Measurements from ENCODE around the gene STARD10. TPM values are rescaled to one million over a fixed set of nuclear protein-coding genes. Genes with fewer than 3 reads are reported as not detected.
A peak's percentile ranks its signal among the peaks of the same experiment; 100 is the strongest.

The STARD10 gene
- total and polyA plus RNA-seq, 4 donors, result 70.5 to 328 (median 232) TPM

GRCh38 chr11:72808331-72808798 lies 14.5 kb upstream of the STARD10 start:
- H3K4me1 ChIP-seq (ENCODE audit: control insufficient read depth in 4 of 4, insufficient read depth in 4 of 4, low read length in 3 of 4), result peaks cover 4 to 20% (median 15%) of the 10 kb centered on the region in 4 donors
- no peak for DNase-seq (ENCODE audit: low spot score)
- H3K27me3 ChIP-seq (ENCODE audit: control insufficient read depth in 4 of 4, insufficient read depth in 4 of 4, low read length in 3 of 4), result no peaks in the 10 kb centered on the region
- TF ChIP-seq MAX (IDR thresholded peaks at IDR 0.05) (no peak), FOXA1 (IDR thresholded peaks at IDR 0.05) (no peak), EGR1 (IDR thresholded peaks at IDR 0.05; ENCODE audit: low read depth in 2 of 2) (no peak)
- WGBS, result 95% methylated on average over 4 of the region's 4 CpGs
- peak overlapping the region in 1 of 2 donors; percentile 32 for H3K27ac ChIP-seq (ENCODE audit: low read depth in 1 of 2, low read length in 2 of 2)
- peak overlapping the region in 1 of 2 donors; percentile 14 for H3K9ac ChIP-seq (ENCODE audit: low read depth in 1 of 2, low read length in 2 of 2)
- no peak overlapping the region for H3K4me3 ChIP-seq (ENCODE audit: low read depth in 1 of 3, low read length in 3 of 3)
- H3K36me3 ChIP-seq (ENCODE audit: control insufficient read depth in 4 of 4, insufficient read depth in 3 of 4, low read depth in 1 of 4, low read length in 3 of 4), result no peaks in the 10 kb centered on the region
- H3K9me3 ChIP-seq (ENCODE audit: control insufficient read depth in 4 of 4, low read length in 3 of 4), result no peaks in the 10 kb centered on the region

DNA sequence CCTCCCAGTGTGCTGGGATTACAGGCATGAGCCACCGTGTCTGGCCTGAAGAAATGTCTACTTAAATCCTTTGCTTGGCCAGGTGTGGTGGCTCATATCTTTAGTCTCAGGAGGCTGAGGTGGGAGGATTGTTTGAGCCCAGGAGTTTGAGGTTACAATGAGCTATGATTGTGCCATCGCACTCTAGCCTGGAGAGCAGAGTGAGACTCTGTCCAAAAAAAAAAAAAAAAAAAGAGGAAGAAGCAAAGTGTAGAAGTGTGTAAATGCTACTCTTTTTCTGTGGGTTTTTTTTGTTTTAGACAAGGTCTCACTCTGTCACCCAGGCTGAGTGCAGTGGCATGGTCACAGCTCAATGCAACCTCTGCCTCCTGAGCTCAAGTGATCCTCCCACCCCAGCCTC lies 13.9 kb upstream of the STARD10 start:
- WGBS, result 62% methylated on average over 2 of the region's 2 CpGs
- DNase-seq (ENCODE audit: low spot score), result no peak
- peak overlapping the region; percentile 44 to 66 for H3K27ac ChIP-seq (ENCODE audit: low read depth in 1 of 2, low read length in 2 of 2)
- no peaks in the 10 kb centered on the region for H3K9me3 ChIP-seq (ENCODE audit: control insufficient read depth in 4 of 4, low read length in 3 of 4)
- peaks cover 4 to 14% (median 9%) of the 10 kb centered on the region in 4 donors for H3K4me1 ChIP-seq (ENCODE audit: control insufficient read depth in 4 of 4, insufficient read depth in 4 of 4, low read length in 3 of 4)
- TF ChIP-seq, protein P1, sequence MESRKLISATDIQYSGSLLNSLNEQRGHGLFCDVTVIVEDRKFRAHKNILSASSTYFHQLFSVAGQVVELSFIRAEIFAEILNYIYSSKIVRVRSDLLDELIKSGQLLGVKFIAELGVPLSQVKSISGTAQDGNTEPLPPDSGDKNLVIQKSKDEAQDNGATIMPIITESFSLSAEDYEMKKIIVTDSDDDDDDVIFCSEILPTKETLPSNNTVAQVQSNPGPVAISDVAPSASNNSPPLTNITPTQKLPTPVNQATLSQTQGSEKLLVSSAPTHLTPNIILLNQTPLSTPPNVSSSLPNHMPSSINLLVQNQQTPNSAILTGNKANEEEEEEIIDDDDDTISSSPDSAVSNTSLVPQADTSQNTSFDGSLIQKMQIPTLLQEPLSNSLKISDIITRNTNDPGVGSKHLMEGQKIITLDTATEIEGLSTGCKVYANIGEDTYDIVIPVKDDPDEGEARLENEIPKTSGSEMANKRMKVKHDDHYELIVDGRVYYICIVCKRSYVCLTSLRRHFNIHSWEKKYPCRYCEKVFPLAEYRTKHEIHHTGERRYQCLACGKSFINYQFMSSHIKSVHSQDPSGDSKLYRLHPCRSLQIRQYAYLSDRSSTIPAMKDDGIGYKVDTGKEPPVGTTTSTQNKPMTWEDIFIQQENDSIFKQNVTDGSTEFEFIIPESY (IDR thresholded peaks at IDR 0.05), result no peak
- TF ChIP-seq YY1 (IDR thresholded peaks at IDR 0.05), result no peak
- no peak for TF ChIP-seq EGR1 (IDR thresholded peaks at IDR 0.05; ENCODE audit: low read depth in 2 of 2)
- H3K27me3 ChIP-seq (ENCODE audit: control insufficient read depth in 4 of 4, insufficient read depth in 4 of 4, low read length in 3 of 4), result no peaks in the 10 kb centered on the region
- no peaks in the 10 kb centered on the region for H3K36me3 ChIP-seq (ENCODE audit: control insufficient read depth in 4 of 4, insufficient read depth in 3 of 4, low read depth in 1 of 4, low read length in 3 of 4)
- no peak overlapping the region for H3K4me3 ChIP-seq (ENCODE audit: low read depth in 1 of 3, low read length in 3 of 3)
- H3K9ac ChIP-seq (ENCODE audit: low read depth in 1 of 2, low read length in 2 of 2), result no peak overlapping the region

- no peak for DNase-seq (ENCODE audit: low spot score)
- Histone ChIP-seq H3K4me1 (ENCODE audit: control insufficient read depth in 4 of 4, insufficient read depth in 4 of 4, low read length in 3 of 4) (peaks cover 4 to 14% (median 6%) of the 10 kb centered on the region in 4 donors), H3K27ac (ENCODE audit: low read depth in 1 of 2, low read length in 2 of 2) (peak overlapping the region; percentile 66 to 78), H3K4me3 (ENCODE audit: low read depth in 1 of 3, low read length in 3 of 3) (no peak overlapping the region), H3K27me3 (ENCODE audit: control insufficient read depth in 4 of 4, insufficient read depth in 4 of 4, low read length in 3 of 4) (no peaks in the 10 kb centered on the region), H3K9ac (ENCODE audit: low read depth in 1 of 2, low read length in 2 of 2) (no peak overlapping the region), H3K36me3 (ENCODE audit: control insufficient read depth in 4 of 4, insufficient read depth in 3 of 4, low read depth in 1 of 4, low read length in 3 of 4) (no peaks in the 10 kb centered on the region), H3K9me3 (ENCODE audit: control insufficient read depth in 4 of 4, low read length in 3 of 4) (no peaks in the 10 kb centered on the region)
- WGBS, result 23% methylated on average over 5 of the region's 5 CpGs
- peak; percentile 72 for TF ChIP-seq FOXA1 (IDR thresholded peaks at IDR 0.05)
- TF ChIP-seq RXRA (IDR thresholded peaks at IDR 0.05), result peak in 1 of 2 donors; percentile 82
- no peak for TF ChIP-seq EGR1 (IDR thresholded peaks at IDR 0.05; ENCODE audit: low read depth in 2 of 2)
- no peak for TF ChIP-seq TAF1 (conservative IDR thresholded peaks at IDR 0.05)
- peak in 1 of 2 donors; percentile 40 for TF ChIP-seq JUND (IDR thresholded peaks at IDR 0.05)
- TF ChIP-seq, protein P2, sequence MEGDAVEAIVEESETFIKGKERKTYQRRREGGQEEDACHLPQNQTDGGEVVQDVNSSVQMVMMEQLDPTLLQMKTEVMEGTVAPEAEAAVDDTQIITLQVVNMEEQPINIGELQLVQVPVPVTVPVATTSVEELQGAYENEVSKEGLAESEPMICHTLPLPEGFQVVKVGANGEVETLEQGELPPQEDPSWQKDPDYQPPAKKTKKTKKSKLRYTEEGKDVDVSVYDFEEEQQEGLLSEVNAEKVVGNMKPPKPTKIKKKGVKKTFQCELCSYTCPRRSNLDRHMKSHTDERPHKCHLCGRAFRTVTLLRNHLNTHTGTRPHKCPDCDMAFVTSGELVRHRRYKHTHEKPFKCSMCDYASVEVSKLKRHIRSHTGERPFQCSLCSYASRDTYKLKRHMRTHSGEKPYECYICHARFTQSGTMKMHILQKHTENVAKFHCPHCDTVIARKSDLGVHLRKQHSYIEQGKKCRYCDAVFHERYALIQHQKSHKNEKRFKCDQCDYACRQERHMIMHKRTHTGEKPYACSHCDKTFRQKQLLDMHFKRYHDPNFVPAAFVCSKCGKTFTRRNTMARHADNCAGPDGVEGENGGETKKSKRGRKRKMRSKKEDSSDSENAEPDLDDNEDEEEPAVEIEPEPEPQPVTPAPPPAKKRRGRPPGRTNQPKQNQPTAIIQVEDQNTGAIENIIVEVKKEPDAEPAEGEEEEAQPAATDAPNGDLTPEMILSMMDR (IDR thresholded peaks at IDR 0.05; ENCODE audit: low read depth, low read length, missing input control), result no peak
- TF ChIP-seq GABPA (IDR thresholded peaks at IDR 0.05 in 1 of 2, conservative IDR thresholded peaks at IDR 0.05 in 1 of 2), result no peak
- peak; percentile 78 for TF ChIP-seq YY1 (IDR thresholded peaks at IDR 0.05)
- TF ChIP-seq SP1 (IDR thresholded peaks at IDR 0.05), result peak; percentile 62
- peak; percentile 60 to 65 for TF ChIP-seq HNF4A (conservative IDR thresholded peaks at IDR 0.05)
- peak; percentile 92 for TF ChIP-seq FOXA2 (IDR thresholded peaks at IDR 0.05)
- TF ChIP-seq, protein P3, sequence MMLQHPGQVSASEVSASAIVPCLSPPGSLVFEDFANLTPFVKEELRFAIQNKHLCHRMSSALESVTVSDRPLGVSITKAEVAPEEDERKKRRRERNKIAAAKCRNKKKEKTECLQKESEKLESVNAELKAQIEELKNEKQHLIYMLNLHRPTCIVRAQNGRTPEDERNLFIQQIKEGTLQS (IDR thresholded peaks at IDR 0.05), result no peak
- TF ChIP-seq MAX (IDR thresholded peaks at IDR 0.05), result peak; percentile 65
- TF ChIP-seq NR2F2 (IDR thresholded peaks at IDR 0.05), result peak; percentile 14
- TF ChIP-seq, protein P4, sequence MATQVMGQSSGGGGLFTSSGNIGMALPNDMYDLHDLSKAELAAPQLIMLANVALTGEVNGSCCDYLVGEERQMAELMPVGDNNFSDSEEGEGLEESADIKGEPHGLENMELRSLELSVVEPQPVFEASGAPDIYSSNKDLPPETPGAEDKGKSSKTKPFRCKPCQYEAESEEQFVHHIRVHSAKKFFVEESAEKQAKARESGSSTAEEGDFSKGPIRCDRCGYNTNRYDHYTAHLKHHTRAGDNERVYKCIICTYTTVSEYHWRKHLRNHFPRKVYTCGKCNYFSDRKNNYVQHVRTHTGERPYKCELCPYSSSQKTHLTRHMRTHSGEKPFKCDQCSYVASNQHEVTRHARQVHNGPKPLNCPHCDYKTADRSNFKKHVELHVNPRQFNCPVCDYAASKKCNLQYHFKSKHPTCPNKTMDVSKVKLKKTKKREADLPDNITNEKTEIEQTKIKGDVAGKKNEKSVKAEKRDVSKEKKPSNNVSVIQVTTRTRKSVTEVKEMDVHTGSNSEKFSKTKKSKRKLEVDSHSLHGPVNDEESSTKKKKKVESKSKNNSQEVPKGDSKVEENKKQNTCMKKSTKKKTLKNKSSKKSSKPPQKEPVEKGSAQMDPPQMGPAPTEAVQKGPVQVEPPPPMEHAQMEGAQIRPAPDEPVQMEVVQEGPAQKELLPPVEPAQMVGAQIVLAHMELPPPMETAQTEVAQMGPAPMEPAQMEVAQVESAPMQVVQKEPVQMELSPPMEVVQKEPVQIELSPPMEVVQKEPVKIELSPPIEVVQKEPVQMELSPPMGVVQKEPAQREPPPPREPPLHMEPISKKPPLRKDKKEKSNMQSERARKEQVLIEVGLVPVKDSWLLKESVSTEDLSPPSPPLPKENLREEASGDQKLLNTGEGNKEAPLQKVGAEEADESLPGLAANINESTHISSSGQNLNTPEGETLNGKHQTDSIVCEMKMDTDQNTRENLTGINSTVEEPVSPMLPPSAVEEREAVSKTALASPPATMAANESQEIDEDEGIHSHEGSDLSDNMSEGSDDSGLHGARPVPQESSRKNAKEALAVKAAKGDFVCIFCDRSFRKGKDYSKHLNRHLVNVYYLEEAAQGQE (IDR thresholded peaks at IDR 0.05), result peak; percentile 43
- TF ChIP-seq HNF4G (IDR thresholded peaks at IDR 0.05), result no peak
These were observed 13.3 kb upstream of the STARD10 start for GRCh38 chr11:72807021-72807693.
